RWPE1 (cell line): ENCODE measurements around the gene DTNB.
"Not testable (repeated sequence)": the region's sequence is repeated elsewhere in the genome, so short reads cannot be mapped to it uniquely, and the experiment has no call there.

Experiments
- CTCF ChIA-PET: fragments of 350-600 bp; sonication (Branson Sonifier 250); formaldehyde crosslinking; extraction: SDS; loops from one replicate; lab custom pipeline; 2021; lab: Yijun Ruan, JAX
- POLR2A ChIA-PET: fragments of 400-600 bp; formaldehyde crosslinking; extraction: SDS; loops from one replicate; lab custom pipeline; 2020; ENCODE audit warnings: antibody characterized with exemption; ENCODE audit not compliant: low non-redundant PET; lab: Yijun Ruan, JAX
- DNase-seq: peaks from one replicate; pipeline ENCODE4 v3.0.0; 2012; ENCODE audit warnings: low spot score
- H3K27ac ChIP-seq: fragments of 450-650 bp; 2 replicates; pipeline ENCODE4 v1.5.1; 2017
- CTCF ChIP-seq: fragments of 450-650 bp; conservative IDR thresholded peaks from 2 replicates; pipeline ENCODE4 v1.5.1; 2017; ENCODE audit warnings: low read depth, mild to moderate bottlenecking

DTNB gene

DNA sequence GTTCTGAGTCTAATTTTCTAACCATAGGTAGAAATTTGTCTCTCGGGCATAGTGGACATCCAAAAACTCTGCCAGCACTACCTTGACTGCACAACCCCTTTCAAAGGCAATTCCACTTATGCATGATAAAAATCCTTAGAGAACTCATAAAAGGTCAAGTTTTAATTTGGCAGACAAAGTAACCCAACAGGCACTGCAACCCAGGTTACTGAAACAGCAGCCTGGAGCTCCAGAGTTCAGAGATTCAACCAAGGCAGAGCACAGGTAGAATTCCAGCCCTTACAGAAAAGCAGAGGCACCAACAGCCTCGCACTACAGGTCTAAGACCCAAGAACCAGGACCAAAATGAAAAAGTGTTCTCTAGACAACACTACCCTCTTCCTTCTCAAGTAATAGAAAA lies 1.8 kb downstream of the DTNB start:
- no peak overlapping the region for H3K27ac ChIP-seq
- POLR2A ChIA-PET, result interaction anchor here (1.1 kb wide), 1 partner anchor 64 kb away, joined by 3 read pairs; no protein-coding TSS in a partner anchor
- DNase-seq, result no peak
- CTCF ChIA-PET, result interaction anchor here (0.6 to 1.2 kb wide), 3 partner anchors 28 to 124 kb away, joined by 4 to 6 read pairs (median 6); no protein-coding TSS in a partner anchor
- TF ChIP-seq CTCF, result no peak

DNA sequence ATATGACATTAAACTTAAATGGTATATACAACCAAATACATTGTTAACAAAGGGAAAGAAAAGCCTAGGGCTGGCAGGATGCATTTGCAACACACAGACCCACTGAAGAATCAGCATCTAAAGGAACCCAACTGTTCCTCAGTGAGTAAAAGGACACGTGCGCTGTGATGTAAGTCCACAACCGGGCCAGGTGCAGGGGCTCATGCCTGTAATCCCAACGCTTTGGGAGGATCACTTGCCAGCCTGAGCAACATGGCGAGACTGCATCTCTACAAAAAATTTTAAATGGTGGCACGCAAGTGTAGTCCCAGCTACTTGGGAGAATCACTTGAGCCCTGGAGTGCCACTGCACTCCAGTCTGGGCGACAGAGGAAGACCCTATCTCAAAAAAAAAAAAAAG lies 3.9 kb downstream of the DTNB start:
- no peak overlapping the region for H3K27ac ChIP-seq
- no peak for DNase-seq
- POLR2A ChIA-PET, result no interaction called here
- TF ChIP-seq CTCF, result no peak
- CTCF ChIA-PET, result no interaction called here

DNA sequence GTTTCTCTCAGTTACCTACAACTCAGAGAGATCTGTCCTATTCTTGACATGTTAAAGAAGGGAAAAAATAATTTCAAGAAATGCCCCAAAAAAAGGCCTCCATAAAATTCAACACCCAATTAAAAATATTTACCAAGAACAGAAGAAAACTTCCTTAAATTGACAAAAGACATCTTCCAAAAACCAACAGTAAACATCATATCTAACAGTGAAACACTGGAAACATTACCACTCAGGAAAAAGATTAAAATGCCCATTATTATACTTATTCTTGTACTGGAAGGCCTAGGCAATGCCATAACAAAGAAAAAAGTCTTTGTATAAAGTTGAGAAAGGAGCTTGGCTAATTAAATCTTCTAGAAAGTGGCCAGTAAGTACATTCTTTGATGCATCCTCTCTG lies 7.2 kb downstream of the DTNB start:
- POLR2A ChIA-PET, result no interaction called here
- DNase-seq, result no peak
- no peak for TF ChIP-seq CTCF
- H3K27ac ChIP-seq, result no peak overlapping the region
- CTCF ChIA-PET, result interaction anchor here (0.5 to 1.4 kb wide), 3 partner anchors 15 to 59 kb away, joined by 3 to 4 read pairs (median 3); no protein-coding TSS in a partner anchor

GRCh38 chr2:25665429-25665828 lies 7.9 kb downstream of the DTNB start:
- CTCF ChIA-PET, result interaction anchor here (0.7 to 2.4 kb wide), 6 partner anchors 13 to 58 kb away, joined by 3 to 14 read pairs (median 4); no protein-coding TSS in a partner anchor
- H3K27ac ChIP-seq, DNase-seq, POLR2A ChIA-PET: not testable (repeated sequence)

GRCh38 chr2:25664965-25665307 lies 8.4 kb downstream of the DTNB start:
- TF ChIP-seq CTCF, result peak; percentile 1; the same call in 1 of the 2 replicates
- no peak for DNase-seq
- no peak overlapping the region for H3K27ac ChIP-seq
- ChIA-PET CTCF (interaction anchor here (0.7 to 2.4 kb wide), 6 partner anchors 12 to 64 kb away, joined by 3 to 14 read pairs (median 4); no protein-coding TSS in a partner anchor), POLR2A (no interaction called here)

DNA sequence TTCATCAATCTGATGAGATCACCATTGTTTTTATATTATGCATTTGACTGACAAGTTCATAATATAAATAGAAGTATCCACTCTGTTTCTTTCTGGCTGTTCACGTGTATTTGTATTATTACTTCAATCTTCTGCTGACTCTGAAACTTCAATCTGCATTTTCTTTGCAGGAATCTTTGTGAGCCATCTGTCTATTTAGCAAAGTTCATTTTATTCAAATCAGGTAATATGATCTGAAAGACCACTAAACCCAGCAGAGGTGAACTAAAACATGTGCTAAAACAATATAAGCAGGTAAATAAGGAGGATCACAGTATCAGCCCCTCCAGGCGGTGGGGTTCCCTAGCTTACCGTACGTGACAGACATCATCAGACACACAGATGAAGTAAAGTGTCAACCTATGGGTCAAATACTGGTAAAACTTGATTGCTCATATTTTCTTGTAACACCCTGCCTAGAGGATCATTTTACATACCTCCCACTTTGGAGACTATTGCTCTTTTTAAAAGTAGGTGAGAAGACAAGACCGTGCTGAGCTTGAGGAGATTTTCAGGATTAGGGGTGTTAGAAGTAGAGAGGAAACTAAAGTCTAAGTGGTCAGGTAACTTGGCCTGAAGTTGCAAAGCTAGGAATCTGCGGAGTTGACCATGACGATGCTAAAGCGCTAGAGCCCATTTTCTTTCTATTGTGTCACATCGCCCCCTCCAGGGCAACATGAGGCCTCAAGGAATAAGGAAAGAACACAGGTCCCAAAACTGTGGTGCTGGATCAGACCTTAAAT lies 9.0 kb downstream of the DTNB start:
- POLR2A ChIA-PET, result no interaction called here
- CTCF ChIA-PET, result interaction anchor here (0.6 to 2.4 kb wide), 8 partner anchors 12 to 155 kb away, joined by 3 to 14 read pairs (median 4); no protein-coding TSS in a partner anchor
- no peak for DNase-seq
- TF ChIP-seq CTCF, result peak; percentile 32
- no peak overlapping the region for H3K27ac ChIP-seq

- H3K27ac ChIP-seq, result no peak overlapping the region
- ChIA-PET POLR2A (no interaction called here), CTCF (no interaction called here)
- peak; percentile 79 for DNase-seq
- no peak for TF ChIP-seq CTCF
Observed at GRCh38 chr2:25655316-25655715, 18.1 kb downstream of the DTNB start.
